Smooth muscle cell of the brain vasculature (primary cell): ENCODE results near the gene MSH3.
"Not testable (repeated sequence)": the region's sequence is repeated elsewhere in the genome, so short reads cannot be mapped to it uniquely, and the experiment has no call there.

Experiments used
- DNase-seq: peaks from one replicate; pipeline ENCODE4 v3.0.0-alpha.2; 2012; ENCODE audit warnings: low read depth, low spot score

The MSH3 gene

DNA sequence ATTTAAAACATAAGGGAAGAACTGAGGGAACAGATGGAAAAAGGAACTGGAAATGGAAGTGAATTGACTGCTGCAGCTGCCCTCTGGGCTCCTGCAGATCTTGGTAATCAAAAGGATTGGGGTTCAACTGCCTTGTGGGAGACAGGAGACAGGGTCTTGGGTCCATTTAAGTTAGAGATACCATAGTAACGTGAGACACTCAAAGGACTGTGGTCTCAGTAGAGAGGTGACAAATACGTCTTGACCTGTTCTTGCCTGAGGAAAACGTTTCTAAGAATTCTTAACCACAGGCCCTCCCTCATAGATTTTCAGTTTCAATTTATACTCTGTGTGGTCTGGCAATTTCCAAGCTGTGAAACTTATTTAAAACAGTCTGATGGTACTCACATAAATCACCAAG lies 101.2 kb downstream of the MSH3 start:
- DNase-seq: no peak

GRCh38 chr5:80756292-80756691 lies 101.8 kb downstream of the MSH3 start:
- no peak for DNase-seq

GRCh38 chr5:80757290-80757689 lies 102.8 kb downstream of the MSH3 start:
- DNase-seq: no peak

DNA sequence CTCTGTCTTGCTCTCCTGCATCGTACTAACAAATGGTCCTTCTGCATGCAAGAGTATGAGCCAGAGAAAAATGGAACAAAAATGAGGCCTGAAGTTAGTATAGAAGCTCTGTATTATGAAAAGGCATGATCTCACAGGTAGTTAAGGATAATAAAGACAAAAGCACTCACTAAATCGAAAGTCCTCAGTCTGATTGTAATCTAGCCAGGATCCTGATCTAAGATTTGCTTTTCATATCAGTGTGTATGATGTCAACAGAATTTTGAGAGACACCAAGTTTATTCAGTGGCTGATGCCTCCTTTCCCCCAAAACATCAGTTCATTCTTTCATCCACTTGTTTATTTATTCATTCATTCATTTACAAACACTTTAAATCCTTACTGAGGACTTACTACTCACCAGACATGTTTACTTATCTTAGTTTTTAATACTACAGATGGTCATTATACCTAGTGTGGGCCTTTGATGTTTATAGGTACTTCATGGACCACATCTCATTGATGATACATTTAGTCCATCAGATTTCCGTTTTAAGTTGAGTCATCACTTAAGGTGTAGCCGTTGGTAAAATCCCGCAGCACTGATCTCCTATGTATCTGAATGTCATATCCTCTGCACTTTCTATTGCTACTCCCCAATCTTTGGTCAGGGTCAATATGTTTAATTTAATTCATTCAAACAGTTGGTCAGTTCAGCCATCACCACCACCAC lies 105.6 kb downstream of the MSH3 start:
- DNase-seq: no peak

- DNase-seq: no peak
These were observed 106.2 kb downstream of the MSH3 start for GRCh38 chr5:80760680-80761079.

GRCh38 chr5:80761176-80761575 lies 106.7 kb downstream of the MSH3 start:
- DNase-seq: no peak

GRCh38 chr5:80761966-80762365 lies 107.5 kb downstream of the MSH3 start:
- no peak for DNase-seq

DNA sequence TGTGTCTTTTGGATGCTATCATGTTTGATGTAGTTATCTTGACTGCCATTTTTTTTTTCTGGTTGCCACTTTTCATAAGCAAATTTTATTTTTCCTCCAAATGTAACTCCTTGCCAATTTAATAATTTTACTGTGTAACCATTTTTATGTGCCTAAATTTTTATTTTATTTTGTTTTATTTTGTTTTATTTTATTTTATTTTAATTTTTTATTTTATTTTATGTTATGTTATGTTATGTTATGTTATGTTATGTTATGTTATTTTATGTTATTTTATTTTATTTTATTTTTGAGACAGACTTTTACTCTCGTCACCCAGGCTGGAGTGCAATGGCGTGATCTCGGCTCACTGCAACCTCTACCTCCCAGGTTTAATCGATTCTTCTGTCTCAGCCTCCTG lies 108.1 kb downstream of the MSH3 start:
- DNase-seq: no peak

DNA sequence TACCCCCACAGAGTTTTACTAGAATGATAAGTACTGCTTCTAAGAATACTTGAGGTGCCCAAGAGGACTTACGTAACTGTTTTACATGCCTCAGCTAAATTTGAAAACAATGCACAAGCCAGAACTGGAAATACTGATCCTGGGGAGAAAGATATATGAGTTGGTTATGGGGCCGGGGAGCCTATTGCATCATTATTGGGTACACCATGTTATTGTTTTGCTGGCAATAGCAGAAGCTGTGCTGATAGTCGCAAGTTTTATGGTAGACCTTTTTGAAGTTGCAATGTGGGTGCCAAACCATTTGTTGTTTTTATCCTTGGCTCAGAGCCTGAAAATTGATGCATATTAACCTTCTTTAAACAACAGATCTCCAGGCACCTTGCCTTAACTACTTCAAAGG lies 108.8 kb downstream of the MSH3 start:
- no peak for DNase-seq

DNA sequence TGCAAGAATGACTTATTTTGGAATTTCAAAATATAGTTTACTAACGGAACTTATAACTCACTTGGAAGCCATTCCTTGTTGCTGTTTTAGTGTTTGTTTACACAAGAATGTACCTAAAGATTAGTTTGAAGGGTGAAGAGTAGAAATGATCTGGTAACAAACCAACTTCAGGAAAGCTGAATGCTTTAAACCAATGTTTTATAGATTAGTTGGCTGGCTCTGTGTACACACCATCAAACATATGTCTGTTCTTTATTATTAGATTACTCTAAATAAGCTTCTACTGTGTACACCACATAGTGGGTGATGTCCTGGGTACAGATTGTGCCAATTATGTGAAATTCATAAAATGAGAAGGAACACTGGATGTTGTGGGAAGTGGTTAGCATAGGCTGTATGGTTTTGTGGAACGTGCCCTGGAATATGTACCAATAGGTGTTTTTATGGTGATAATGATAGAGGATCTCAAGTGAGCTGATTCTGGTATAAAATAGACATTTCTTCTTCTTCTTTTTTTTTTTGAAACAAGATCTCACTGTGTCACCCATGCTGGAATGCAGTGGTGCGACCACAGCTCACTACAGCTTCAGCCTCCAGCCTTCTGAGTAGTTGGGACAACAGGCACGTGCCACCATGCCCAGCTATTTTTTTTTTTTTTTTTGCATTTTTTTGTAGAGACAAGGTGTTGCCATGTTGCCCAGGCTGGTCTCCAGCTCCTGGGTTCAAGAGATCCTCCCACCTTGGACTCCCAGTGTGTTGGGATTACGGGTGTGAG lies 109.6 kb downstream of the MSH3 start:
- DNase-seq: no peak

- DNase-seq: no peak
These were observed 110.3 kb downstream of the MSH3 start for GRCh38 chr5:80764786-80765185.

DNA sequence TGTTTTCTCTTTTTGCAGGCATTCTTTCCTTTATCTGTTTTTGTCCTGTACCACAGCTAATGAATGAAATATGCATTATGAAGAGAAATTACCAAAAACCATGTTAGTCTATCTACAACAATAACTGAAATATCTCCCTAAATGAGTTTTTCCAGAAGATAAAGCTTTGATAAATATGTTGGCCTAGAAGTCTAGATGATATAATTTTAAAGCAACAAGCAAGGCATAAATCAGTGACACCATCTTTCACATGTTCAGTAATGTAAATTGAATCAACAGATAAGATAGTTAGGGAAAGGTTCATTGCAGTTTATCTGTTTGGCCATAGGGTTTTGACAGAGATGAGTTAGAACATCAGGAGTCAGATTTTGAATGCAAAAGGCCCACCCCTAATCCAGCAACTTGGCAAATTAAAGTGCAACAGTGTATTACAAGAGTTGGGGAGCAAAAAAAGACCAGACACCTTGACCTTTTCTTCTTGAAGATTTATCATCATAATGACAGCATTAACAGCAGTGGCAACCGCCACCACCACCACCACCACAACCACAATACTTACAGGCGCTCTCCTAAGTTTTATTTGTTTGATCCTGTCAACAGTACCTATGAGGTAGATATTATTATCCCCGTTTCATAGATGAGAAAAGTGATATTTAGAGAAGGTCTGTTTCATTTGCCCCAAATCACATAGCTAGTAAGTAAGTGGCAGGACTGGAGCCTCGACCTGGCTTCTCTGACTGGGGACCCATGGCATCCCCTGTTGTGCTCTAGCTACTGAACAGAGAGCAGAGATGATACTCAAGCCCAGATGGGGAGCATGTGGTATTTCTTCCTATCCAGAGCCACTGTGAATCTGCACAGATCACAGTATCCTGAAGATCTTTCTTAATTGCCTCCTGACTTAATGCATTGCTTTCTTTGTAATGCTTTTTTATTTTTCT lies 123.2 kb downstream of the MSH3 start:
- DNase-seq: no peak

GRCh38 chr5:80780024-80780423 lies 125.6 kb downstream of the MSH3 start:
- DNase-seq: no peak

DNA sequence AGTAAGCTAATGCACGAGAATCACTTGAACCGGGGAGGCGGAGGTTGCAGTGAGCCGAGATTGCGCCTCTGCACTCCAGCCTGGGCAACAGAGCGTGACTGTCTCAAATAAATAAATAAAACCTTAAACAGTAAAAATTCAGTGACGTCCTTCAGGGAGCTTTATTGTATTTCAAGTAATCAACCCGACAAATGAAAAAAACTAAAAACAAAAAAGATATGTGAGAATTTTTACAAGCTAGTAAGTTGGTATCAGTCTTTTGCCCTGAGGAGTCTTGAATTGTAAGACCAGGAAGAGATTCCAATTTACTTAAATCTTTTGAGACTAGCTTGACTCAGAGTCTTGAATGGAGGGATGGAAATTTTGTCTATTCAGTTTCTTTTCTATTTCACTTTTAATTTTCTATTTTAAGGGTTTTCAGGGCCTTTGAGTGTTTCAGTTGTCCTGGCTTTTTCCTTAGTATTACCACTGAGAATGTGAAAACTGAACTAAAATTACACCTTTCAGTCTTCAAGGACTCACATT lies 126.4 kb downstream of the MSH3 start:
- no peak for DNase-seq

GRCh38 chr5:80781356-80781755 lies 126.9 kb downstream of the MSH3 start:
- DNase-seq: no peak

- DNase-seq: no peak
These were observed 128.2 kb downstream of the MSH3 start for GRCh38 chr5:80782626-80783025.

GRCh38 chr5:80783751-80784150 lies 129.3 kb downstream of the MSH3 start:
- DNase-seq: not testable (repeated sequence)

- DNase-seq: no peak
These were observed 130.0 kb downstream of the MSH3 start for GRCh38 chr5:80784451-80784850.

- not testable (repeated sequence) for DNase-seq
These were observed 135.0 kb downstream of the MSH3 start for GRCh38 chr5:80789319-80790016.

DNA sequence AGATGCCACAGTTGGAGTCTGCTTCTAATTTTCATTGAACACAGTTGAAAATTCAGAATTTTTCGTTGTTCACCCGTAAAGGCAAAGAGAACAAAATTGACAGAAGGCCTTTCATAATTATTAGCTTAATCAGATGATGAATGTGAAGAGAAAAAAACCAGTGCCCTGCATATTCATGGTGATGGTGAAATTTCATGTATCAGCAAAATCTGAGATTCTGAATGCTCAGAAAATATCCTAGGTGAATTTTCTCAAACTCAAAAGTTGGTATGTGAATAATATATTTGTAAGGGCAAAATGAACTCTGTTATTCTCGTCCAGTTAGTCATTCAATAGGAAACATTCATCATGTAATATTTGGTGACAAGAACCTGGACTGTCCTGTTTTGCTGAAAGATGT lies 136.2 kb downstream of the MSH3 start:
- no peak for DNase-seq

- DNase-seq: no peak
These were observed 138.9 kb downstream of the MSH3 start for GRCh38 chr5:80793354-80793753.
